Measurements from ENCODE around the gene HOXB2. TPM values are rescaled to one million over a fixed set of nuclear protein-coding genes. Genes with fewer than 3 reads are reported as not detected.

Gene HOXB2
- total RNA-seq, 1 experiment from 2014 or later, result not detected

DNA sequence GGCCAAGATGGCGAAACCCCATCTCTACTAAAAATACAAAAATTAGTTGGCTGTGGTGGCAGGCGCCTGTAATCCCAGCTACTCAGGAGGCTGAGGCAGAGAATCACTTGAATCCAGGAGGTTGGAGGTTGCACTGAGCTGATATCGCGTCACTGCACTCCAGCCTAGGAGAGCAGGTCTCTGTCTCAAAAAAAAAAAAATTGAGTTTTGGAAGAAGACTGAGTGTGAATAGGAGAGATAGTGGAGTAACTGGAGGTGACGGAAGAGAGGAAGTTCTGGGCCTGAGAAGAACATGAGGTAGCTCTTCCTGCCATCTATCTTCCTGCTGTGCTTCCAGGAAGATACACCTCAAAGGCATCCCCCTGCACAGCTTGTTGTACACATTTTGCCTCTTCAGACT, 25.5 kb downstream of the HOXB2 start:
- peaks cover 24% of the 10 kb centered on the region; the same call in 1 of the 2 replicates for H3K27me3 ChIP-seq (ENCODE audit: insufficient read depth, low read length)

More for the DNA sequence above, 25.5 kb downstream of the HOXB2 start:
- no peaks in the 10 kb centered on the region for H3K23me2 ChIP-seq (ENCODE audit: insufficient read length, low read depth, low read length, poor library complexity, severe bottlenecking)
- H3K27ac ChIP-seq (ENCODE audit: insufficient read length, low read depth, low read length), result no peak overlapping the region
- H2AFZ ChIP-seq (ENCODE audit: low read length), result no peak overlapping the region
- H2BK120ac ChIP-seq (ENCODE audit: low read depth, low read length, poor library complexity, severe bottlenecking), result no peak overlapping the region
- no peak overlapping the region for H4K5ac ChIP-seq (ENCODE audit: insufficient read length, low read depth, low read length)
- H3K4me1 Mint-ChIP-seq, result peaks cover 48 to 52% of the 10 kb centered on the region in 2 experiments
- no peak overlapping the region for H2BK20ac ChIP-seq (ENCODE audit: low read depth, low read length, poor library complexity, severe bottlenecking)
- no peak overlapping the region for H3T11ph ChIP-seq (ENCODE audit: low read length)
- H2BK12ac ChIP-seq (ENCODE audit: insufficient read length, low read depth, low read length), result no peak overlapping the region
- no peak overlapping the region for H3K4ac ChIP-seq (ENCODE audit: low read depth, low read length)
- H3K79me2 ChIP-seq (ENCODE audit: insufficient read depth, low read length), result no peaks in the 10 kb centered on the region
- H3K23ac ChIP-seq (ENCODE audit: insufficient read length, low read depth, low read length), result no peak overlapping the region
- no peaks in the 10 kb centered on the region for H3K9me3 ChIP-seq (ENCODE audit: control insufficient read depth, low read depth, low read length)
- no CpG with 5 or more reads among the region's 5 CpGs for WGBS (ENCODE audit: extremely low coverage, insufficient read length, low lambda C conversion rate)
- no peak overlapping the region for H3K56ac ChIP-seq (ENCODE audit: insufficient read length, low read depth, low read length)
- peaks cover 100% of the 10 kb centered on the region for H3K27me3 Mint-ChIP-seq (ENCODE audit: low read depth)
- no peaks in the 10 kb centered on the region for H4K20me1 ChIP-seq (ENCODE audit: control insufficient read depth, insufficient read depth, insufficient read length)
- no peak overlapping the region for H2BK5ac ChIP-seq (ENCODE audit: insufficient read length, low read length)
- H2BK15ac ChIP-seq (ENCODE audit: low read depth, low read length), result no peak overlapping the region
- TF ChIP-seq, protein P1, sequence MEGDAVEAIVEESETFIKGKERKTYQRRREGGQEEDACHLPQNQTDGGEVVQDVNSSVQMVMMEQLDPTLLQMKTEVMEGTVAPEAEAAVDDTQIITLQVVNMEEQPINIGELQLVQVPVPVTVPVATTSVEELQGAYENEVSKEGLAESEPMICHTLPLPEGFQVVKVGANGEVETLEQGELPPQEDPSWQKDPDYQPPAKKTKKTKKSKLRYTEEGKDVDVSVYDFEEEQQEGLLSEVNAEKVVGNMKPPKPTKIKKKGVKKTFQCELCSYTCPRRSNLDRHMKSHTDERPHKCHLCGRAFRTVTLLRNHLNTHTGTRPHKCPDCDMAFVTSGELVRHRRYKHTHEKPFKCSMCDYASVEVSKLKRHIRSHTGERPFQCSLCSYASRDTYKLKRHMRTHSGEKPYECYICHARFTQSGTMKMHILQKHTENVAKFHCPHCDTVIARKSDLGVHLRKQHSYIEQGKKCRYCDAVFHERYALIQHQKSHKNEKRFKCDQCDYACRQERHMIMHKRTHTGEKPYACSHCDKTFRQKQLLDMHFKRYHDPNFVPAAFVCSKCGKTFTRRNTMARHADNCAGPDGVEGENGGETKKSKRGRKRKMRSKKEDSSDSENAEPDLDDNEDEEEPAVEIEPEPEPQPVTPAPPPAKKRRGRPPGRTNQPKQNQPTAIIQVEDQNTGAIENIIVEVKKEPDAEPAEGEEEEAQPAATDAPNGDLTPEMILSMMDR (conservative IDR thresholded peaks at IDR 0.05), result no peak
- H3K4me1 ChIP-seq (ENCODE audit: insufficient read depth, low read length), result peaks cover 11% of the 10 kb centered on the region
- no peak for DNase-seq
- H3K18ac ChIP-seq (ENCODE audit: insufficient read length, low read depth, low read length), result no peak overlapping the region
- no peak overlapping the region for H2AK5ac ChIP-seq (ENCODE audit: insufficient read length, low read length)
- H4K91ac ChIP-seq (ENCODE audit: insufficient read length, low read depth, low read length), result no peak overlapping the region
- H3K4me3 Mint-ChIP-seq, result peak overlapping the region in 1 of 2 experiments; percentile 0; a peak in 1 of 5 replicates
- H3K14ac ChIP-seq (ENCODE audit: insufficient read depth, low read length), result no peak overlapping the region
- peaks cover 0 to 17% of the 10 kb centered on the region in 2 experiments; a peak in 3 of 5 replicates for H3K9me3 Mint-ChIP-seq
- no peak overlapping the region for H3K27ac Mint-ChIP-seq
- H4K8ac ChIP-seq (replicated peaks; ENCODE audit: insufficient read length, low read depth, low read length), result no peak overlapping the region
- H3K36me3 Mint-ChIP-seq (ENCODE audit: insufficient read depth in 1 of 3, low read depth in 3 of 3), result peaks cover 0 to 2% (median 0%) of the 10 kb centered on the region in 3 experiments; a peak in 1 of 7 replicates
- no peaks in the 10 kb centered on the region for H3K79me1 ChIP-seq (ENCODE audit: insufficient read depth, low read depth, low read length, poor library complexity, severe bottlenecking)
- H3K9ac ChIP-seq (ENCODE audit: extremely low read depth, insufficient read length, low read length), result no peak overlapping the region
- no peak overlapping the region for H3K4me2 ChIP-seq (ENCODE audit: insufficient read depth, insufficient read length, low read length)
